ENCODE measurements around the gene XRN1.

DNA sequence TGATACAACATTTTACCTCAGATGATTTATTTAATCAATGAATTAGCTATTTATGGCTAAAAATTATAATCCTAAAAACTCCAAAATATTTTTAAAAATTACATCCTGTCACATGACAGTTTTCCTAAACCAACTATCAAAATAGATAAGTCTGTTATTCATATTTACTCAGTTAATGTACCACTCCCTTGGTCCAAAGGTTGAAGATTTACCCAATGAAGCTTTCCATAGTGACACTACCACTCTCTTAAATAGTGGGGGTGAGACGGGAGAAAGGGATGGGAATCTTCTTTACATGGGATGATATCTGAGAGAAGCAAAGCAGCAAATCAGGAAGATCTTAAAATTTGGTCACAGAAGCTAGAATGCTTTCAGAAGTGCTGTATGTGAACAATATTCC is 30.5 kb downstream of the XRN1 start:
- TF ChIP-seq, protein P1, sequence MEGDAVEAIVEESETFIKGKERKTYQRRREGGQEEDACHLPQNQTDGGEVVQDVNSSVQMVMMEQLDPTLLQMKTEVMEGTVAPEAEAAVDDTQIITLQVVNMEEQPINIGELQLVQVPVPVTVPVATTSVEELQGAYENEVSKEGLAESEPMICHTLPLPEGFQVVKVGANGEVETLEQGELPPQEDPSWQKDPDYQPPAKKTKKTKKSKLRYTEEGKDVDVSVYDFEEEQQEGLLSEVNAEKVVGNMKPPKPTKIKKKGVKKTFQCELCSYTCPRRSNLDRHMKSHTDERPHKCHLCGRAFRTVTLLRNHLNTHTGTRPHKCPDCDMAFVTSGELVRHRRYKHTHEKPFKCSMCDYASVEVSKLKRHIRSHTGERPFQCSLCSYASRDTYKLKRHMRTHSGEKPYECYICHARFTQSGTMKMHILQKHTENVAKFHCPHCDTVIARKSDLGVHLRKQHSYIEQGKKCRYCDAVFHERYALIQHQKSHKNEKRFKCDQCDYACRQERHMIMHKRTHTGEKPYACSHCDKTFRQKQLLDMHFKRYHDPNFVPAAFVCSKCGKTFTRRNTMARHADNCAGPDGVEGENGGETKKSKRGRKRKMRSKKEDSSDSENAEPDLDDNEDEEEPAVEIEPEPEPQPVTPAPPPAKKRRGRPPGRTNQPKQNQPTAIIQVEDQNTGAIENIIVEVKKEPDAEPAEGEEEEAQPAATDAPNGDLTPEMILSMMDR (conservative IDR thresholded peaks at IDR 0.05; ENCODE audit: low read depth, low read length) = no peak
- no peak for TF ChIP-seq EZH2 (IDR thresholded peaks at IDR 0.05; ENCODE audit: borderline replicate concordance, low read depth, low read length, poor library complexity, severe bottlenecking)
